ENCODE measurements around the gene PLCG1.

GRCh38 chr20:41180599-41181333, 43.4 kb downstream of the PLCG1 start:
- no peak for TF ChIP-seq CTCF (IDR thresholded peaks at IDR 0.05)
- no peak for TF ChIP-seq POLR2A (IDR thresholded peaks at IDR 0.05)
